ENCODE data around the gene SMAD3.

SMAD3 gene

GRCh38 chr15:67185621-67186225 is 120.3 kb downstream of the SMAD3 start:
- no peak for DNase-seq

- no peak for DNase-seq
Observed at GRCh38 chr15:67186226-67186649, 120.8 kb downstream of the SMAD3 start.

GRCh38 chr15:67186688-67187087 is 121.3 kb downstream of the SMAD3 start:
- no peak for DNase-seq

- no peak for DNase-seq
Observed at GRCh38 chr15:67187351-67187854, 122.0 kb downstream of the SMAD3 start.

GRCh38 chr15:67188551-67189218 is 123.3 kb downstream of the SMAD3 start:
- no peak for DNase-seq

GRCh38 chr15:67189326-67190051 is 124.1 kb downstream of the SMAD3 start:
- DNase-seq, result no peak

- DNase-seq, result no peak
Observed at GRCh38 chr15:67190326-67190725, 124.9 kb downstream of the SMAD3 start.

- DNase-seq, result no peak
Observed at GRCh38 chr15:67190813-67191212, 125.4 kb downstream of the SMAD3 start.

GRCh38 chr15:67192185-67192820 is 126.9 kb downstream of the SMAD3 start:
- DNase-seq, result no peak

GRCh38 chr15:67193223-67193990 is 128.0 kb downstream of the SMAD3 start:
- no peak for DNase-seq

- no peak for DNase-seq
Observed at GRCh38 chr15:67194171-67195114, 129.0 kb downstream of the SMAD3 start.

GRCh38 chr15:67195305-67195704 is 129.9 kb downstream of the SMAD3 start:
- no peak for DNase-seq

- DNase-seq, result no peak
Observed at GRCh38 chr15:67196222-67196621, 130.8 kb downstream of the SMAD3 start.

GRCh38 chr15:67196672-67197363 is 131.4 kb downstream of the SMAD3 start:
- no peak for DNase-seq

- no peak for DNase-seq
Observed at GRCh38 chr15:67197364-67197695, 131.9 kb downstream of the SMAD3 start.

- DNase-seq, result no peak
Observed at GRCh38 chr15:67198157-67198754, 132.9 kb downstream of the SMAD3 start.

GRCh38 chr15:67199391-67199790 is 134.0 kb downstream of the SMAD3 start:
- no peak for DNase-seq

- no peak for DNase-seq
Observed at GRCh38 chr15:67199881-67200763, 134.7 kb downstream of the SMAD3 start.

GRCh38 chr15:67201136-67201535 is 135.7 kb downstream of the SMAD3 start:
- DNase-seq, result no peak

Measured in NCI-H2081 (cell line).